ENCODE results near the gene FHIP2A. TPM values are rescaled to one million over a fixed set of nuclear protein-coding genes. Genes with fewer than 3 reads are reported as not detected.
A peak's percentile ranks its signal among the peaks of the same experiment; 100 is the strongest.

FHIP2A gene
- total and polyA plus RNA-seq, 7 donors = 3.4 to 31.9 (median 19.9) TPM

DNA sequence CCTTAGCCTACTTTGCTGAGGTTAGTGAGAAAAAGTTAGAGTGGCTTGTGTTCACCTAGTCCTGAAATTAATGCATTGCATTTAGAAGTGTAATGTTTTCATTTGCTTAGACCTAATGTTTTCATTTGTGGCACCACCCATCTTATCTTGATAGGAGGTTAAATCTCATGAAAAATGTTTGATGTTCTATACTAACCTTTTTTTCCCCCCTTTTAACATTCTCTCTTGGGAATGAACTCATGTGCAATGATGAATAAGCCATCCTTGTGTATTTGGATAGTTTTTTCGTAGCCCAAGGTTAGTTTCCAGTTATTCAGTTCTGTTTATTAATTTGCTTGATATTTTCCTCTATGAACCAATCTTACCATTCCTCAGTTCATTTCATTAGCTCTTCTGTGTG lies 2.8 kb downstream of the FHIP2A start:
- no peak for ATAC-seq
- peaks cover 44% of the 10 kb centered on the region for H3K4me1 ChIP-seq
- peak overlapping the region; percentile 93 for H3K4me3 ChIP-seq

GRCh38 chr10:114825513-114826253 lies 4.1 kb downstream of the FHIP2A start:
- DNase-seq (no peak), ATAC-seq (peak; percentile 62 to 82 (median 73))
- H3K27ac ChIP-seq = peak overlapping the region; percentile 98
- H3K4me3 ChIP-seq = peak overlapping the region; percentile 93
- H3K36me3 ChIP-seq (ENCODE audit: insufficient read depth in 1 of 2, low read depth in 1 of 2) = no peaks in the 10 kb centered on the region
- no peaks in the 10 kb centered on the region for H3K27me3 ChIP-seq (ENCODE audit: insufficient read depth in 3 of 3, low read length in 2 of 3)
- H3K4me1 ChIP-seq = peaks cover 50% of the 10 kb centered on the region
- H3K9me3 ChIP-seq = no peaks in the 10 kb centered on the region
- intact Hi-C loops (cut with DNase I) = loop anchor here in 1 of 2 donors (10.0 kb wide), 1 partner anchor 109 kb away; the partner anchor contains the start of gene TRUB1
- TF ChIP-seq, protein P1, sequence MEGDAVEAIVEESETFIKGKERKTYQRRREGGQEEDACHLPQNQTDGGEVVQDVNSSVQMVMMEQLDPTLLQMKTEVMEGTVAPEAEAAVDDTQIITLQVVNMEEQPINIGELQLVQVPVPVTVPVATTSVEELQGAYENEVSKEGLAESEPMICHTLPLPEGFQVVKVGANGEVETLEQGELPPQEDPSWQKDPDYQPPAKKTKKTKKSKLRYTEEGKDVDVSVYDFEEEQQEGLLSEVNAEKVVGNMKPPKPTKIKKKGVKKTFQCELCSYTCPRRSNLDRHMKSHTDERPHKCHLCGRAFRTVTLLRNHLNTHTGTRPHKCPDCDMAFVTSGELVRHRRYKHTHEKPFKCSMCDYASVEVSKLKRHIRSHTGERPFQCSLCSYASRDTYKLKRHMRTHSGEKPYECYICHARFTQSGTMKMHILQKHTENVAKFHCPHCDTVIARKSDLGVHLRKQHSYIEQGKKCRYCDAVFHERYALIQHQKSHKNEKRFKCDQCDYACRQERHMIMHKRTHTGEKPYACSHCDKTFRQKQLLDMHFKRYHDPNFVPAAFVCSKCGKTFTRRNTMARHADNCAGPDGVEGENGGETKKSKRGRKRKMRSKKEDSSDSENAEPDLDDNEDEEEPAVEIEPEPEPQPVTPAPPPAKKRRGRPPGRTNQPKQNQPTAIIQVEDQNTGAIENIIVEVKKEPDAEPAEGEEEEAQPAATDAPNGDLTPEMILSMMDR (IDR thresholded peaks at IDR 0.05) = no peak
- 27 to 58% (median 34%) methylated on average over 4 of the region's 4 CpGs for WGBS, 3 donors

More for the DNA sequence above, 2.8 kb downstream of the FHIP2A start:
- Histone ChIP-seq H3K27me3 (ENCODE audit: insufficient read depth in 3 of 3, low read length in 2 of 3) (no peaks in the 10 kb centered on the region), H3K36me3 (ENCODE audit: insufficient read depth in 1 of 2, low read depth in 1 of 2) (no peaks in the 10 kb centered on the region), H3K9me3 (no peaks in the 10 kb centered on the region), H3K27ac (peak overlapping the region; percentile 98)
- intact Hi-C loops (cut with DNase I) = loop anchor here in 1 of 2 donors (10.0 kb wide), 1 partner anchor 110 kb away; the partner anchor contains the start of gene TRUB1
- WGBS, 3 donors = 67 to 90% (median 76%) methylated on average over 1 of the region's 1 CpG
- no peak for DNase-seq
- TF ChIP-seq, protein P1 (IDR thresholded peaks at IDR 0.05) = no peak

DNA sequence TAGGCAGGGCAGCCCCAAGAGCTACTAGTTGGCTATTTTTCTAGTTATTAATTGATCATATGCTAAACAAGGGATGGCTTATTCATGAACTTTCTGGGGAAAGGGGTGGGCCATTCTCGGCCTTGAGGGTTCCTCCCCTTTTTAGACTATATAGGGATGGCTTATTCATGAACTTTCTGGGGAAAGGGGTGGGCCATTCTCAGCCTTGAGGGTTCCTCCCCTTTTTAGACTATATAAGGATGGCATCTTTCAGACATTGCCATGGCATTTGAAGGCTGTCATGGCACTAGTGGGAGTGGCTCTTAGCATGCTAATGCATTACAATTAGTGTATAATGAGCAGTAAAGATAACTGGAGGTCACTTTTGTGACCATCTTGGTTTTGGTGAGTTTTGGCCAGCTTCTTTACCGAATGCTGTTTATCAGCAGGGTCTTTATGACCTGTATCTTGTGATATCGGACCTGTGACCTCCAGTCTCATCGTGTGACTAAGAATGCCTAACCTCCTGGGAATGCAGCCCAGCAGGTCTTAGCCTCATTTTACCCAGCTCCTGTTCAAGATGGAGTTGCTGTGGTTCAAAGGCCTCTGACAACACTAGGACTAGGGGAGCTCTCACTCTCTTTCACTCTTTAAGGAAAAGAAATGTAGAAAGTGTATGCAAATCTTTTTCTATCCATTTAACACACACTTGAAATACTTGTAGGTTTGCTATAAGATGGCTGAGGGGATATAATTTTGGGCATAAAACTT lies 7.8 kb downstream of the FHIP2A start:
- DNase-seq (no peak), ATAC-seq (no peak)
- Histone ChIP-seq H3K4me1 (peaks cover 37% of the 10 kb centered on the region), H3K27ac (no peak overlapping the region), H3K9me3 (no peaks in the 10 kb centered on the region), H3K27me3 (ENCODE audit: insufficient read depth in 3 of 3, low read length in 2 of 3) (no peaks in the 10 kb centered on the region), H3K4me3 (no peak overlapping the region), H3K36me3 (ENCODE audit: insufficient read depth in 1 of 2, low read depth in 1 of 2) (peaks cover 5 to 34% of the 10 kb centered on the region in 2 donors)
- 63 to 77% (median 70%) methylated on average over 4 of the region's 4 CpGs for WGBS, 3 donors
- TF ChIP-seq, protein P1 (IDR thresholded peaks at IDR 0.05) = no peak
- intact Hi-C loops (cut with DNase I) = loop anchor here in 1 of 2 donors (10.0 kb wide), 1 partner anchor 105 kb away; the partner anchor contains the start of gene TRUB1

- Histone ChIP-seq H3K36me3 (ENCODE audit: insufficient read depth in 1 of 2, low read depth in 1 of 2) (peaks cover 5 to 54% of the 10 kb centered on the region in 2 donors), H3K27me3 (ENCODE audit: insufficient read depth in 3 of 3, low read length in 2 of 3) (no peaks in the 10 kb centered on the region), H3K4me1 (peaks cover 21% of the 10 kb centered on the region), H3K4me3 (no peak overlapping the region), H3K27ac (no peak overlapping the region), H3K9me3 (no peaks in the 10 kb centered on the region)
- TF ChIP-seq, protein P1 (IDR thresholded peaks at IDR 0.05) = no peak
- intact Hi-C loops (cut with DNase I) = loop anchor here in 1 of 2 donors (5.0 kb wide), 1 partner anchor 36 kb away; no protein-coding TSS in a partner anchor
- ATAC-seq (no peak), DNase-seq (no peak)
- 86 to 89% (median 87%) methylated on average over 6 of the region's 6 CpGs for WGBS, 3 donors
Measured at GRCh38 chr10:114831186-114831867, 9.7 kb downstream of the FHIP2A start.
